IPS DF 4.7 (cell line): Measurements from ENCODE around the gene ARHGEF19.

Source experiments
- DNase-seq: peaks from one replicate; pipeline ENCODE4 v3.0.0-alpha.2; 2013; ENCODE audit warnings: low spot score; ENCODE audit errors: extremely low read depth

The ARHGEF19 gene

GRCh38 chr1:16151196-16151994 is 61.1 kb downstream of the ARHGEF19 start:
- no peak for DNase-seq

GRCh38 chr1:16150508-16150907 is 61.9 kb downstream of the ARHGEF19 start:
- DNase-seq: no peak

- DNase-seq: no peak
Measured at GRCh38 chr1:16149702-16150488, 62.6 kb downstream of the ARHGEF19 start.

GRCh38 chr1:16149146-16149545 is 63.3 kb downstream of the ARHGEF19 start:
- DNase-seq: no peak

GRCh38 chr1:16148329-16149092 is 63.9 kb downstream of the ARHGEF19 start:
- DNase-seq: no peak
